Measurements from ENCODE around the gene CTSV.
A peak's percentile ranks its signal among the peaks of the same experiment; 100 is the strongest.
"Not testable (repeated sequence)": the region's sequence is repeated elsewhere in the genome, so short reads cannot be mapped to it uniquely, and the experiment has no call there.

Gene CTSV

DNA sequence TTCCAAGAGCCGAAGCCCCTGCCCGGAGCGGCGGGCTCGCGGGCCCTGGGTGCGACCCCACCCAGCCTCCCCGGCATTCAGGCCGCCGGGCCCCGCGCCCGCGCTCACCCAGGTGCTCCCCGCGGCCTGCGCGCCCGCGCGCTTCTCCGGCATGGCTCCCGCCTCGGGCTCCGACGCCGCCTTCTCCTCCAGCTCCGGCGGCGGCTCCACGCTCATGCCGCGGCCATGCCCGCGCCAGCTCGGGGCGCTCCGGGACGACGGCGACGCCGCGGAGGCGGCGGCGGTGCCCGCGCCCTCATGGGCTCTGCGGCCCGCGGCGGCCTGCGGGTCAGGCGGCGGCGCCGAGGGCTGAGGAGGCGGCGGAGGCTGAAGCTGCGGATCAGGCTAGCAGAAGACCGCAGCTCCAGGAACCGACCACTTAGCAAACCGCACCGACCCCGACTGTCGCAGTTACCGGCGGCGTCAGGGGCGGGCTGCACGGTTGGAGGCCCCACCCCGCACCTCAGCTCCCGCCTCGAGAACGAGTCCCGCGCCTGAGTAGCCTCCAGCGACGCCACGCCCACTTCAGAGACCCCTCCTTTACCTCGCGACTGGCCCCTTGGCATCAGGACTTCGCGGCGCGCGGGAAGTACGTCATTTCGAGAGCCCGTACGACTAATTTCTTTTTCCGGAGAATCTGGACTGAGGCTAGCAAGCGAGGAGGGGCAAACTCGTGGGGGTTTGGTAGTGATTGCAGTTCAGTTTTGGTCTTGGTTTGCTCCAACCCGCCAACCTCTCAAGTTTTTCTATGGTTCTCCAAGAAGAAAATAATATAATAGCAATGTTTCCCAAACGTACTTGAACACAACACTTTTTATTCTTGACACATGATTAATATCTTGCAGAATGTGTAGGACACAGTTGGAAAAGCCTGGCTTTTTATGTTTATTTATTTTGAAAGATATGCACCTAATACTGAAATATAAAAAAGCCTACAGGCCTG is 25.5 kb downstream of the CTSV start:
- not testable (repeated sequence) for H3F3A ChIP-seq (ENCODE audit: control insufficient read depth, insufficient read depth); H3K9me3 ChIP-seq (ENCODE audit: control insufficient read depth, insufficient read depth, low read length); H4K20me1 ChIP-seq (ENCODE audit: control insufficient read depth, insufficient read depth, low read depth, low read length); H3K36me3 ChIP-seq (ENCODE audit: control insufficient read depth, low read length); H3K9me2 ChIP-seq (replicated peaks; ENCODE audit: control insufficient read depth, low read length); H3K4me1 ChIP-seq (ENCODE audit: control insufficient read depth, low read length); H3K27me3 ChIP-seq (ENCODE audit: control insufficient read depth, low read length)
- Histone ChIP-seq H3K27ac (ENCODE audit: low read depth, low read length) (0 out of 2 replicates have a peak overlapping the region, but pooled peaks have one; percentile 35), H3K4me2 (ENCODE audit: low read length) (peak overlapping the region; percentile 71), H3K4me3 (ENCODE audit: low read length) (peak overlapping the region; percentile 75), H3K79me2 (ENCODE audit: control insufficient read depth, low read length) (peaks cover 45% of the 10 kb centered on the region)

DNA sequence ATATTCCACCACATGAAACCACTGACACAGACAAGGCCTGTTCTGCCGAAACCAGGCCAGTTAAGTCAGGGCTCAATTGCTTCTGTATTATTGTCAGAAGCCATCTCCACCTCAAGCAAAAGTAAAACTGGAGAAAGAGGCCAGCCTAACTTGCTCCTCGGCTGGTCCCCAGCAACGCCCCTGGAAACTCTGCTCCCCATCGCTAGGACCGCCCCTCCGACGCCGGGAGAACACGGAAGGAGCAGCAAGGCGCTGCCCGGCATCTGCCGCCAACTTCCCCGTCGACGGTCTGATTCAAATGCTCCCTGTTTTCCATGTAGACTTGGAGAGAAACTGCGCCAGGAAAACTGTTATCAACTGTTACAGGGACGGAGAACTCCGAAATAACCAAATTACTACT is 26.3 kb downstream of the CTSV start:
- not testable (repeated sequence) for H3K27me3 ChIP-seq (ENCODE audit: control insufficient read depth, low read length); H3K4me1 ChIP-seq (ENCODE audit: control insufficient read depth, low read length); H3K9me3 ChIP-seq (ENCODE audit: control insufficient read depth, insufficient read depth, low read length); H3K36me3 ChIP-seq (ENCODE audit: control insufficient read depth, low read length); H3K9me2 ChIP-seq (replicated peaks; ENCODE audit: control insufficient read depth, low read length); H4K20me1 ChIP-seq (ENCODE audit: control insufficient read depth, insufficient read depth, low read depth, low read length); H3F3A ChIP-seq (ENCODE audit: control insufficient read depth, insufficient read depth)
- Histone ChIP-seq H3K4me3 (ENCODE audit: low read length) (peak overlapping the region; percentile 75), H3K4me2 (ENCODE audit: low read length) (peak overlapping the region; percentile 69), H3K27ac (ENCODE audit: low read depth, low read length) (0 out of 2 replicates have a peak overlapping the region, but pooled peaks have one; percentile 35), H3K79me2 (ENCODE audit: control insufficient read depth, low read length) (peaks cover 52% of the 10 kb centered on the region)

DNA sequence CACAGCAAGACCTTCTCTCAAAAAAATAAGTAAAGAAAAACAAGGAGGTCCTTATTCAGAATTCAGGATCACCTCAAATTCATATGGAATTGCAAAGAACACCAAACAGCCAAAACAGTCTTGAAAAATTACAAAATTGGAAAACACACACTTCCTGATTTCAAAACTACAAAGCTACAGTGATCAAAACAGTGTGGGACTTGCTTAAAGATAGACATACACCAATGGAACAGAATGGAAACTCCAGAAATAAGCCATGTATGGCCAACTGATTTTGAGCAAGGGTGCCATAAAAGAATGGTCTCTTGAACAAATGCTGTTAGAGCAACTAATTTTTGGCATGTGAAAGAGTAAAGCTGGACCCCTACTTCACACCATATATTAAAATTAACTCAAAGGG is 36.7 kb downstream of the CTSV start:
- not testable (repeated sequence) for H3K27ac ChIP-seq (ENCODE audit: low read depth, low read length); H3K4me3 ChIP-seq (ENCODE audit: low read length); H4K20me1 ChIP-seq (ENCODE audit: control insufficient read depth, insufficient read depth, low read depth, low read length); H3K9me2 ChIP-seq (replicated peaks; ENCODE audit: control insufficient read depth, low read length); H3K4me2 ChIP-seq (ENCODE audit: low read length); H3K36me3 ChIP-seq (ENCODE audit: control insufficient read depth, low read length); H3K4me1 ChIP-seq (ENCODE audit: control insufficient read depth, low read length); H3K9me3 ChIP-seq (ENCODE audit: control insufficient read depth, insufficient read depth, low read length); H3F3A ChIP-seq (ENCODE audit: control insufficient read depth, insufficient read depth); H3K27me3 ChIP-seq (ENCODE audit: control insufficient read depth, low read length)
- H3K79me2 ChIP-seq (ENCODE audit: control insufficient read depth, low read length) = peaks cover 95% of the 10 kb centered on the region

DNA sequence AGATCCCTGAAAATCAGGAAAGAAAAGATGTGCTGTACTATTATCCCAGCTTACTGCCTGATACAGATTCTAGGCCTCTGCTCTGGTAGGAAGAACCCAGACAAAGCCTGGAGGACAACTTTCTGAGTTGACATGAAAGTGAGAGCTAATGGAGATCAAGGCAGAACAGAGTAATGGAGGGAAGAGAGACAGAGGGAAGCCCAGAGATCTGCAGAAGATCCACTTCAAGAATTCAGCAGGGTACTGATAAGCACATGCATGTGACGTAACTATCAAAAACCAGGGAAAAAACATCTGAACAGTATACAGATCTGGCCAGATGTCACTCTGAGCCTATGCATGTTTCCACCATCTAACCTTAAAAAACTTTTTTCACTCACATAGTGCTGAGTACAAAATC is 37.6 kb downstream of the CTSV start:
- peaks cover 16% of the 10 kb centered on the region for H3K4me1 ChIP-seq (ENCODE audit: control insufficient read depth, low read length)
- H3F3A ChIP-seq (ENCODE audit: control insufficient read depth, insufficient read depth); H3K9me2 ChIP-seq (replicated peaks; ENCODE audit: control insufficient read depth, low read length); H3K27ac ChIP-seq (ENCODE audit: low read depth, low read length); H3K4me3 ChIP-seq (ENCODE audit: low read length); H3K4me2 ChIP-seq (ENCODE audit: low read length); H3K36me3 ChIP-seq (ENCODE audit: control insufficient read depth, low read length); H3K27me3 ChIP-seq (ENCODE audit: control insufficient read depth, low read length); H4K20me1 ChIP-seq (ENCODE audit: control insufficient read depth, insufficient read depth, low read depth, low read length); H3K9me3 ChIP-seq (ENCODE audit: control insufficient read depth, insufficient read depth, low read length): not testable (repeated sequence)
- peaks cover 96% of the 10 kb centered on the region for H3K79me2 ChIP-seq (ENCODE audit: control insufficient read depth, low read length)

- H3K79me2 ChIP-seq (ENCODE audit: control insufficient read depth, low read length) = peaks cover 97% of the 10 kb centered on the region
- not testable (repeated sequence) for H3K4me2 ChIP-seq (ENCODE audit: low read length); H3F3A ChIP-seq (ENCODE audit: control insufficient read depth, insufficient read depth)
Observed at GRCh38 chr9:97000139-97000787, 38.7 kb downstream of the CTSV start.

DNA sequence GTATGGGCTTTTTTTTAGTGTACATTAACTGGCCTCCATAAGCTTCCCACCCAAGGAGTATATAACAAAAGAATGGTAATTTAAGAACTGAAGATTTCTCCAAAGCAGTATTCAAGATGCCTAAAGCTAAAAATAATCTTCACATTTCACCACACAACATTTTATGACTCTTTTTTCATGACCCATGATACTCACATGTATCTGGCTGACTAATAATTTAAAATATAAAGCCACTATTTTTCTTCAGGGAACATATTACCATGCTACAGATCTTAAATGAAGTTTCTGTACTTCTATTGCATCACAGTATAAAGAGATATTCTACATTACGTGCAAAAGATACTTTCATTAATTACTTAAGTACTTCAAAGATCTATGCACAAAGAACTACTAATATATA is 39.2 kb downstream of the CTSV start:
- not testable (repeated sequence) for H4K20me1 ChIP-seq (ENCODE audit: control insufficient read depth, insufficient read depth, low read depth, low read length); H3K9me3 ChIP-seq (ENCODE audit: control insufficient read depth, insufficient read depth, low read length); H3K4me2 ChIP-seq (ENCODE audit: low read length); H3K36me3 ChIP-seq (ENCODE audit: control insufficient read depth, low read length); H3K27me3 ChIP-seq (ENCODE audit: control insufficient read depth, low read length); H3K4me3 ChIP-seq (ENCODE audit: low read length); H3K9me2 ChIP-seq (replicated peaks; ENCODE audit: control insufficient read depth, low read length); H3F3A ChIP-seq (ENCODE audit: control insufficient read depth, insufficient read depth); H3K27ac ChIP-seq (ENCODE audit: low read depth, low read length)
- Histone ChIP-seq H3K79me2 (ENCODE audit: control insufficient read depth, low read length) (peaks cover 94% of the 10 kb centered on the region), H3K4me1 (ENCODE audit: control insufficient read depth, low read length) (peaks cover 16% of the 10 kb centered on the region)

More at GRCh38 chr9:97000139-97000787, 38.7 kb downstream of the CTSV start:
- not testable (repeated sequence) for H3K9me2 ChIP-seq (replicated peaks; ENCODE audit: control insufficient read depth, low read length); H3K36me3 ChIP-seq (ENCODE audit: control insufficient read depth, low read length); H3K4me3 ChIP-seq (ENCODE audit: low read length); H4K20me1 ChIP-seq (ENCODE audit: control insufficient read depth, insufficient read depth, low read depth, low read length); H3K27me3 ChIP-seq (ENCODE audit: control insufficient read depth, low read length); H3K27ac ChIP-seq (ENCODE audit: low read depth, low read length); H3K9me3 ChIP-seq (ENCODE audit: control insufficient read depth, insufficient read depth, low read length)
- peaks cover 16% of the 10 kb centered on the region for H3K4me1 ChIP-seq (ENCODE audit: control insufficient read depth, low read length)

GRCh38 chr9:96997009-96997701 is 41.8 kb downstream of the CTSV start:
- H3K79me2 ChIP-seq (ENCODE audit: control insufficient read depth, low read length) = peaks cover 80% of the 10 kb centered on the region
- H3K36me3 ChIP-seq (ENCODE audit: control insufficient read depth, low read length); H4K20me1 ChIP-seq (ENCODE audit: control insufficient read depth, insufficient read depth, low read depth, low read length); H3F3A ChIP-seq (ENCODE audit: control insufficient read depth, insufficient read depth); H3K9me3 ChIP-seq (ENCODE audit: control insufficient read depth, insufficient read depth, low read length); H3K27ac ChIP-seq (ENCODE audit: low read depth, low read length); H3K27me3 ChIP-seq (ENCODE audit: control insufficient read depth, low read length); H3K4me3 ChIP-seq (ENCODE audit: low read length); H3K4me2 ChIP-seq (ENCODE audit: low read length); H3K9me2 ChIP-seq (replicated peaks; ENCODE audit: control insufficient read depth, low read length): not testable (repeated sequence)
- H3K4me1 ChIP-seq (ENCODE audit: control insufficient read depth, low read length) = peaks cover 16% of the 10 kb centered on the region

All from DOHH2 (cell line).